Activated T-cell treated with anti-CD3 and anti-CD28 coated beads, Interleukin-2, amount 50 U/mL, for 24 hours (primary cell): ENCODE measurements around the gene CCL3.
A peak's percentile ranks its signal among the peaks of the same experiment; 100 is the strongest.

ENCODE experiments used
- DNase-seq: peaks from one replicate; pipeline ENCODE4 v3.0.0-alpha.2; 2020
- H3K27ac Mint-ChIP-seq: 2 replicates; pipeline ENCODE4 v1.8.0; 2020; ENCODE audit warnings: mild to moderate bottlenecking, mixed read lengths
- H3K27me3 Mint-ChIP-seq: 2 replicates; pipeline ENCODE4 v1.8.0; 2020; ENCODE audit warnings: mixed read lengths
- H3K36me3 Mint-ChIP-seq: 2 replicates; pipeline ENCODE4 v1.8.0; 2020; ENCODE audit warnings: low read depth, mixed read lengths
- H3K4me1 Mint-ChIP-seq: 2 replicates; pipeline ENCODE4 v1.8.0; 2020; ENCODE audit warnings: low read depth, mixed read lengths
- H3K4me3 Mint-ChIP-seq: 2 replicates; pipeline ENCODE4 v1.8.0; 2020; ENCODE audit warnings: mild to moderate bottlenecking, moderate library complexity, mixed read lengths
- H3K9me3 Mint-ChIP-seq: 2 replicates; pipeline ENCODE4 v1.8.0; 2020; ENCODE audit warnings: mixed read lengths

The CCL3 gene

GRCh38 chr17:36089888-36090836 lies at the start of gene CCL3:
Gene CCL3, minus strand, starts transcription at chr17:36090143. Its CDS starts 85 bp downstream, at chr17:36090058.
- Mint-ChIP-seq H3K4me1 (peaks cover 70% of the 10 kb centered on the region), H3K36me3 (peaks cover 7% of the 10 kb centered on the region), H3K27me3 (peaks cover 11% of the 10 kb centered on the region), H3K9me3 (no peaks in the 10 kb centered on the region), H3K4me3 (peak within 1 kb of the TSS; percentile 78), H3K27ac (peak within 1 kb of the TSS; percentile 98)
- DNase-seq, result peak; percentile 76

- peaks cover 1% of the 10 kb centered on the region for H3K4me1 Mint-ChIP-seq
- no peaks in the 10 kb centered on the region for H3K36me3 Mint-ChIP-seq
- DNase-seq, result no peak
- H3K9me3 Mint-ChIP-seq, result peaks cover 3% of the 10 kb centered on the region
- no peak overlapping the region for H3K27ac Mint-ChIP-seq
- peaks cover 29% of the 10 kb centered on the region for H3K27me3 Mint-ChIP-seq
- no peak overlapping the region for H3K4me3 Mint-ChIP-seq
Observed at GRCh38 chr17:36136439-36136838, 46.5 kb upstream of the CCL3 start.

DNA sequence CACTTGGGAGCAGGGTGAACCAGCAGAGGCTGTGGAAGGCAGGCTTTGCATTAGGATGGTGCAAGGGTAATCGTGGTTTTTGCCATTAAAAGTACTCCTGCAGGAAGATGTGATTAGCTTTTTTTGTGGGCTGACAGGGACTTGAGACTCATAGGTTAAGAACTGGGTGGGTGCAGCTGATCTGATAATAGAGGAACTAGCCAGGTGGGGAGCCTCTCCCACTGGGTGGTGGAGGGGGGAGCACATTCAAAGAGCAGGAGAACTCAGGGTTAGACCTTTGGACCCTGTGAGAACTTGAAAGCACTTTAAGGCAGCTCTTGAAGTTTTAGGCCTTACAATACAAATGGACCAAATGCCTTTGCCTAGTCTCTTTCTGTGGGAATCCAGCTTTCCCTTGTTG lies 46.1 kb upstream of the CCL3 start:
- H3K27ac Mint-ChIP-seq, result no peak overlapping the region
- peaks cover 1% of the 10 kb centered on the region for H3K4me1 Mint-ChIP-seq
- H3K9me3 Mint-ChIP-seq, result peaks cover 3% of the 10 kb centered on the region
- H3K27me3 Mint-ChIP-seq, result peaks cover 29% of the 10 kb centered on the region
- DNase-seq, result no peak
- no peaks in the 10 kb centered on the region for H3K36me3 Mint-ChIP-seq
- H3K4me3 Mint-ChIP-seq, result no peak overlapping the region

- DNase-seq, result no peak
- Mint-ChIP-seq H3K27me3 (peaks cover 32% of the 10 kb centered on the region), H3K4me1 (peaks cover 1% of the 10 kb centered on the region), H3K4me3 (no peak overlapping the region), H3K9me3 (peaks cover 3% of the 10 kb centered on the region), H3K27ac (no peak overlapping the region), H3K36me3 (no peaks in the 10 kb centered on the region)
Observed at GRCh38 chr17:36135465-36135864, 45.5 kb upstream of the CCL3 start.

GRCh38 chr17:36133602-36134236 lies 43.8 kb upstream of the CCL3 start:
- no peak overlapping the region for H3K4me3 Mint-ChIP-seq
- no peak overlapping the region for H3K27ac Mint-ChIP-seq
- no peak for DNase-seq
- peaks cover 1% of the 10 kb centered on the region for H3K4me1 Mint-ChIP-seq
- H3K9me3 Mint-ChIP-seq, result peaks cover 3% of the 10 kb centered on the region
- no peaks in the 10 kb centered on the region for H3K36me3 Mint-ChIP-seq
- peaks cover 38% of the 10 kb centered on the region for H3K27me3 Mint-ChIP-seq

GRCh38 chr17:36132421-36132831 lies 42.5 kb upstream of the CCL3 start:
- peaks cover 1% of the 10 kb centered on the region for H3K4me1 Mint-ChIP-seq
- no peaks in the 10 kb centered on the region for H3K9me3 Mint-ChIP-seq
- H3K4me3 Mint-ChIP-seq, result no peak overlapping the region
- DNase-seq, result no peak
- H3K27me3 Mint-ChIP-seq, result peaks cover 43% of the 10 kb centered on the region
- H3K27ac Mint-ChIP-seq, result no peak overlapping the region
- no peaks in the 10 kb centered on the region for H3K36me3 Mint-ChIP-seq

DNA sequence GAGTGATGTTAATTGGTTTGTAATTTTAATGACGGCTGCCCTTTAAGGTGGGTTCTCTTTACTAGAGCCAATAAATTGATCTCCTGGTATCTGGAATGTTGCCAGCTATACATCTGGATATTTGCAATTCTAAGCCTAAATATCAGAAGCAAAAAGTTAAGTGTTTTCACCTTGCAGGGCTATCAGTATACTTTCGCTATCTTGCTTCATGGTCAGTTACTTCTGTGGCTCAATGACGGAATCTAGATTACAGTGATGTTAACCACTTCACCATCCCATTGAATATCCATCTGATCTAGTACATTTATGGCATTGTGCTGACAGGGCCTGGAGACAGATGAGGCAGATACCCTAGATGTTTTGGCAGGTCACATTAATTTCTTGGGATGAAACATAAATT lies 42.0 kb upstream of the CCL3 start:
- peaks cover 6% of the 10 kb centered on the region for H3K4me1 Mint-ChIP-seq
- H3K36me3 Mint-ChIP-seq, result no peaks in the 10 kb centered on the region
- no peak overlapping the region for H3K4me3 Mint-ChIP-seq
- DNase-seq, result no peak
- peaks cover 45% of the 10 kb centered on the region for H3K27me3 Mint-ChIP-seq
- no peak overlapping the region for H3K27ac Mint-ChIP-seq
- H3K9me3 Mint-ChIP-seq, result no peaks in the 10 kb centered on the region

- Mint-ChIP-seq H3K9me3 (no peaks in the 10 kb centered on the region), H3K36me3 (no peaks in the 10 kb centered on the region), H3K27ac (no peak overlapping the region), H3K27me3 (peaks cover 44% of the 10 kb centered on the region), H3K4me3 (no peak overlapping the region), H3K4me1 (peaks cover 9% of the 10 kb centered on the region)
- no peak for DNase-seq
Observed at GRCh38 chr17:36131421-36131820, 41.5 kb upstream of the CCL3 start.

DNA sequence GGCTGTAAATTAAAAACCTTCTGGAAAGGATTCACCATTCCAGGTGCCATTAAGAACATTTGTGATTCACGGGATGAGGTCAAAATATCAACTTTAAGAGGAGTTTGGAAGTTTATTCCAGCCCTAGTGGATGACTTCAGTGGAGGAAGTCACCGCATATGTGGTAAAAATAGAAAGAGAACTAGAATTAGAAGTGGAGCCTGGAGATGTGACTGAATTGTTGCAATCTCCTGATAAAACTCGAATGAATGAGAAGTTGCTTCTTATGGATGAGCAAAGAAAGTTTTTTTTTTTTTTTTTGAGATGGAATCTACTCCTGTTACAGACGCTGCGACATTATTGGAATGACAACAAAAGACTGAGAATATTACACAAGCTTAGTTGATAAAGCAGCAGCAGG lies 40.4 kb upstream of the CCL3 start:
- Mint-ChIP-seq H3K9me3 (peaks cover 9% of the 10 kb centered on the region), H3K27me3 (peaks cover 34% of the 10 kb centered on the region), H3K4me3 (no peak overlapping the region), H3K27ac (no peak overlapping the region), H3K36me3 (peaks cover 5% of the 10 kb centered on the region), H3K4me1 (peaks cover 9% of the 10 kb centered on the region)
- DNase-seq, result no peak

DNA sequence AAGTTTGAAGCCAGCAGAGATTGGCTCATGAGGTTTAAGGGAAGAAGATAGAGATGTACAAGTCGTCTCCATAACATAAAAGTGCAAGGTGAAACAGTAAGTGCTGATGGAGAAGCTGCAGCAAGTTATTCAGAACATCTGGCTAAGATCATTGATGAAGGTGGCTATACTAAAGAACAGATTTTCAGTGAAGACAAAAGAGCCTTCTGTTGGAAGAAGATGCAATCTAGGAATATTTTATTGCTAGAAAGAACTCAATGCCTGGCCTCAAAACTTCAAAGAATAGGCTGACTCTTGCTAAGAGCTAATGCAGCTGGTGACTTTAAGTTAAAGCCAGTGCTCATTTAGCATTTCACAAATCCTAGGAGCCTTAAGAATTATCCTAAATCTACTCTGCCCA lies 39.7 kb upstream of the CCL3 start:
- DNase-seq, result no peak
- peaks cover 9% of the 10 kb centered on the region for H3K4me1 Mint-ChIP-seq
- peaks cover 5% of the 10 kb centered on the region for H3K36me3 Mint-ChIP-seq
- H3K4me3 Mint-ChIP-seq, result no peak overlapping the region
- H3K27me3 Mint-ChIP-seq, result peaks cover 28% of the 10 kb centered on the region
- H3K9me3 Mint-ChIP-seq, result peaks cover 10% of the 10 kb centered on the region
- H3K27ac Mint-ChIP-seq, result no peak overlapping the region

DNA sequence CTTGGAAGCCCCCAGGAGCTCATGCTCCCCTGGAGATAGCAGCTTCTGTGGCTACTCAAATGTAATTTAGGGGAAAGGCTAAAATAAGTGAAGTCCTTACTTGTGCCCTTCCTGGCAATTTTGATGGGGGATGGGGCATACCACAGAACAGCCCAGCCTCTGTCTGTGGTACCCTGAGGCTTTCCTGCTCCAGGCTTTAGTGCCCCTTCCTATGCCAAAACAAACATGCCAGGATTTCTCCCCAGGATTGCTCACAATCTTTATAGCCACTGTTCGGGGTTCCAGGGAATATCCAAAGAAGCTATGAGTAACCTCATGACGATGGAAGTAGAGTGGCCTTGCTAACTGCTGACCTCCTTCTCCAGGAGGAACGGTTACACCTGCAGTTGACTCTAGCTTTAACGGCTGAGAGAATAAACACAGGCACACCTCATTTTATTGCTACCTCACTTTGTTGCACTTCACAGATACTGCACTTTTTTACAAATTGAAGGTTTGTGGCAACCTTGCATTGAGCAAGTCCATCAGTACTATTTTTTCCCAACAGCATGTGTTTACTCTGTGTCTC lies 38.6 kb upstream of the CCL3 start:
- DNase-seq, result no peak
- Mint-ChIP-seq H3K4me3 (no peak overlapping the region), H3K36me3 (peaks cover 5% of the 10 kb centered on the region), H3K27me3 (peaks cover 25% of the 10 kb centered on the region), H3K9me3 (peaks cover 10% of the 10 kb centered on the region), H3K4me1 (peaks cover 9% of the 10 kb centered on the region), H3K27ac (no peak overlapping the region)

DNA sequence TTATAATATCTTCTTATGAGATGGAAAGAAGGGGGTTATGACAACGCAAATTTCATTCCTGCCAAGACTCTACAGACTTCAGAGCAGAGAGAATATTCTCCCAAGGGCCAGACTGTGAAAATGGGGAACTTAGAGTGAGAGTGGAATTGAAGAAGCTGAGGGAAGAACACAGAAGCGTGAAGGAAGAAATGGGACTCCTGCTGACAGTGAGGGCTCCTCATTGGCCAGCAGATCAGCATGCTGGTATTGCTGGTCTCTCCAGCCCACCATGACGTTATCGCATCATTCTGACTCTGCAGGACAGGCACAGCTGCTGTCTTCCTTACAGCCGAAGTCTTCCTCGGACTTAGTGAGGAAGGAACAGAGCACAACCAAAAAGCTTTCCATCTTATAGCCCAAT lies 38.0 kb upstream of the CCL3 start:
- H3K4me1 Mint-ChIP-seq, result peaks cover 9% of the 10 kb centered on the region
- peaks cover 5% of the 10 kb centered on the region for H3K36me3 Mint-ChIP-seq
- no peak overlapping the region for H3K27ac Mint-ChIP-seq
- no peak overlapping the region for H3K4me3 Mint-ChIP-seq
- no peak for DNase-seq
- peaks cover 25% of the 10 kb centered on the region for H3K27me3 Mint-ChIP-seq
- H3K9me3 Mint-ChIP-seq, result peaks cover 10% of the 10 kb centered on the region

- peaks cover 20% of the 10 kb centered on the region for H3K27me3 Mint-ChIP-seq
- H3K27ac Mint-ChIP-seq, result no peak overlapping the region
- no peak overlapping the region for H3K4me3 Mint-ChIP-seq
- H3K4me1 Mint-ChIP-seq, result peaks cover 9% of the 10 kb centered on the region
- peaks cover 10% of the 10 kb centered on the region for H3K9me3 Mint-ChIP-seq
- H3K36me3 Mint-ChIP-seq, result peaks cover 5% of the 10 kb centered on the region
- DNase-seq, result no peak
Observed at GRCh38 chr17:36127199-36127893, 37.4 kb upstream of the CCL3 start.
